GM21717 (cell line): ENCODE results near the gene PRR7.
"Not testable (repeated sequence)": the region's sequence is repeated elsewhere in the genome, so short reads cannot be mapped to it uniquely, and the experiment has no call there.

Experiments used
- ATAC-seq: cut with Tn5 transposase; IDR thresholded peaks from one replicate; pipeline ENCODE4 v1.9.1; 2021; ENCODE audit warnings: mild to moderate bottlenecking, moderate library complexity; ENCODE audit not compliant: unreplicated experiment

PRR7 gene

DNA sequence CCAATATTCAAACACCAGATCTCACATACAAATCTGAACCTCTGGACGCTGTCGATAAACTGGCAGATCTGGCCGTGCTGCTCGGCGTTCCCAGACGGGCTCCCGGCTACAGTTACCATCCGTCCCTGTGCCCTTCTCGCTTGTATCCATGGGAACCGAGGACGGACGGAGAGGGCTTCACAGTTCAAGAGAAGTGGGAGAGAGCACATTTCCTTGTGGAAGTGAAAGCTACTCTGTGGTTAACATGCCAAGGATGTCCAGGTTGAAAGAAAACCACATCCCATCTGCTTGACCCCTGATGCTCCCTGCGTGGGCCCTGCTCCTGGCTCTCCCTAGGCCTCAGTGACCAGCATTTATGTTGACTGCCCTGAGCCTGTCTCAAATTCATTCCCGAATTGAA, 33.2 kb downstream of the PRR7 start:
- ATAC-seq, result no peak

DNA sequence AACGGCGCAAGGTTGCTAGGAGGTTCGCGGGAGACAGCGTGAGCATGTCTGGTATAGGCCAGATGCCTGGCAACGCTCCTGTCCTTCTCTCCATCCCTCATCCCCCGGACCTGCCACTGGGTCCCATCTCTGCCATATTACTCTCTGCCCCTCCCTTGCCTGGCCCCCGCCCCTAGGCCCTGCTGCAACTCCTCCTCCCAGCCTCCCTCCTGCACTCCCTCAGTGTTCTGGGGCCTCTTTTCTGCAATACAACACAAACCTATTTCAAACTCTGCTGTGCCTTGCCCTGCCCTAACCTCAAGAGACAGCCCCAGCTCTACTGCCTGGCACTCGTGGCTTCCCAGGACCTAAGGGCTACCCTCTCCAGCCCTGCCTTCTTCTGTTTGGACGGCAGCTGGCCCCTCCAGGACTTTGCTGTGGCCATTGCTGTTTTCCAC, 35.8 kb downstream of the PRR7 start:
- ATAC-seq, result no peak

DNA sequence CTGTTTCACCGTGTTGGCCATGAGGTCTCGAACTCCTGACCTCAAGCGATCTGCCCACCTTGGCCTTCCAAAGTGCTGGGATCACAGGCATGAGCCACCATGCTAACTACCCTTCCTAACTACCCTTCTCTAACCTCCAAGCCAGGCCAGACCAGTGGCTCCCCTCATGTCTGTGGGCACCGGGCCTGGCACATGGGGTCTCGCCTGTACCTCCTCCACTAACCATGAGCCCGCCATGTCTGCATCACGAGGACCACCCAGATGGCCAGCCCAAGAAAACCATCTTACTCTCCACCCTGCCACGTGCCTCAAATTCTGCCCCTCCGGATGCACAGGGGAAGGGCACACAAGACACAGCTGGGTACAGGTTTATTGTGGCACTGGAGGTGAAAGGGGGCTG, 36.4 kb downstream of the PRR7 start:
- no peak for ATAC-seq

DNA sequence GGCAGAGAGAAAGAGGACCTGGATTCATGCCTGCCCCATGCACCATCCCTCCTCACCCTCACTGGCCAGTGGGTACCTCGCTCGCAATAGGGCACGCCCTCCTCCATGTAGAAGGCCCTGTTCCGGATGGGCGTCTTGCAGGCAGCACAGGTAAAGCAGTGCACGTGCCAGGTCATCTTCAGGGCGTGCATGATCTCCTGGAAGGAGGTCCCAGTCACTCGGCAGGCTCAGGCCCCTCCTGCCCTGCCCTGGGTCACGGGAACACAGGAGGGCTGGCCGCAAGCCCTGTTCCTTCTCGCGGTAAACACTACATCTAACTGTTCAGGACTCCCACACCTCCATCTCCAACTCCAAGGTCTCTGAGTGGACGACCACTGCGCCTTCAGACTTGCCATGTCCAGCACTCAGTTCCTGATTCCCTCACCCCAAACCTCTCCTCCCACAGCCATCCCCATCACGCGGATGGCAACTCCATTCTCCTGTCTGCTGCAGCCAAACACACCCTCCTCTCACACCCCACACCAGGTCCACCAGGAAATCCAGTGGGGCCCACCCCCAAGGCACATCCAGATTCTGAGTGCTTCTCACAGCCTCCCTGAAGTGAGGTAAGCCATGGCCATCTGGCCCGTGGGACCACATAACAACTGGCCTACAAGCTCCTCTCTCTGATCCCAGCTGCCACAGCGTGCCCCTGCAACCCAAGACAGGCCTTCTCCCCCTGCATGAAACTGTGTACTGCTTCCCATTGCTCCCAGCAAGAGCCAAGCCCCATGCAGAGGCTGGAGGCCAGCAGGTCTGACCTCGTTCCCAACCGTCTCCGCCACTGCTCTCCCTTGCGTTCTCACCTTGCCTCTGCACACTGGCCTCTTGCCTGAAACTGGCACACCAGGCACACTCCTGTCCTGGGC, 37.6 kb downstream of the PRR7 start:
- ATAC-seq, result no peak

DNA sequence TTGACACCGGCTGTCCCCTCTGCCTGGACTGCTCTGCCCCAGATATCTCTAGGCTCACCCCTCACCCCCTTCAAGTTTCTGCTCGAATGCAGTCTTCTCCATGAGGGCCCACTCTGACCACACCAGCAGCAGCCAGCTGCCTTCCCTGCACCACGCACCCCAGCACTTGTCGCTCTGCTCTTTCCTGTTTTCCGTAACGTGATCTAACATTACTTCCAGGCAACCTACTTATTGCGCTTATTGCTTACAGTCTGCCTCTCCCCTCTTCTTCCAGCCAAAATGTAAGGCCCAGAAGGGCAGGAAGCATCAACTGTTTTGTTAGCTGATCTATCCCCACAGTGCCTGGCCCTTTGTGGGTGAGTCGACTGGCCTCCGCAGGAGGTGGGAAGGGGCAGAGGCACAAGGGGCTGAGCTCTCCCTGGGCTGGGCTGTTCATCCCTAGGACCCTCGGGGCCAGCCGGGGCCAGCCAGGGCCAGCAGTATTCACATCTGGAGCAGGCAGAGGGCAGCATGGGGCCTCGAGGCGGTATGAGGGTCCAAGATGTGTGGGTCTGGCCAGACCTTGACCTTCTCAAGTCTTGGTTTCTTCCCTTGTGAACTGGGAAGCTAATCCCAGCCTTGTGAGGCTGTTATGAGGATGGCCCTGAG, 38.4 kb downstream of the PRR7 start:
- ATAC-seq, result no peak

DNA sequence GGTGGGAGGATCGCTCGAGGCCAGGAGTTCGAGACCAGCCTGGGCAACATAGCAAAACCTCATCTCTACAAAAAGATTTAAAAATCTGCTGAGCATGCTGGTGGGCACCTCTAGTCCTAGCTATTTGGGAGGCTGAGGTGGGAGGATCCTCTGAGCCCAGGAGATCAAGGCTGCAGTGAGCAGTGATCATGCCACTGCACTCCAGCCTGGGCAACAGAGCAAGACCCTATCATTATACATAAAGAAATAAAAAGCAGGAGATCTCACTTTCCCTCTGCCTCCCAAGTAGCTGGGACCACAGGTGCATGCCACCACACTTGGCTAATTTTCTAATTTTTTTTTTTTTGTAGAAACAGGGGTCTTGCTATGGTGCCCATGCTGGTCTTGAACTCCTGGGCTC, 39.1 kb downstream of the PRR7 start:
- not testable (repeated sequence) for ATAC-seq

DNA sequence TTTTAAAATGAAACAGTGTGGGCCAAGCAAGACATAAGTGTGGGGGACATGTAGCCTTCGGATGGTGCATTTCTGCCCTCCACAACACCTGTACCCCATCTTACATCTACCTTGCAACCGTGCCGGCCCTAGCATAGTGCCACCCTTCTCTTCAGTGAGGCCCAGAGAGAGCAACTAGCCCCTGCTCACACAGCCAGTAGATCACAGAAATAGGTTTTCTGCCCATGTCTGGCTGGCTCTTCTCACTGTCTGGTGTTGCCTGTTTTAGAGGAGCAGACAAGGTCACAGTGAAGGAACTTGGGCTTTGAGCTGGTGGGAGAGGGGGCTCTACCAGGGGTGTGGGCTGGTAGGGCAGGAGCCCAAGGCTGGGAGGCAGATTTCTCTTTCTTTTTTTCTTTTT, 39.6 kb downstream of the PRR7 start:
- no peak for ATAC-seq

DNA sequence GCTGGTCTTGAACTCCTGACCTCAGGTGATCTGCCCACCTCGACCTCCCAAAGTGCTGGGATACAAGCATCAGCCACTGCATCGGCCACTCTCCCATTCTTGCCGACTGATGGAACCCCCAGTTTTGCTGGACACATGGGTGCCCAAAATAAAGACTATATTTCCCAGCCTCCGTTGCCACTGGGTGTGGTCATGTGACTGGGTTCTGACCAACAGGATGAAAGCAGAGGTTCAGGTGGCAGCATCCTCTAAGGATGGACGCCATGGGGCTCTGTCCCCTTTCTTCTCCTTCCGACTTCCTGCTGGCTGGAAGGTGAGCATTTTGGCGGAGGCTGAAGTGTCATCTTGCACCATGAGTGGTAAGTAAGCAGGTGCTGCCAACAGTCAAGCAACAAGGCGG, 40.5 kb downstream of the PRR7 start:
- ATAC-seq, result no peak

GRCh38 chr5:177487975-177488374, 41.4 kb downstream of the PRR7 start:
- no peak for ATAC-seq

DNA sequence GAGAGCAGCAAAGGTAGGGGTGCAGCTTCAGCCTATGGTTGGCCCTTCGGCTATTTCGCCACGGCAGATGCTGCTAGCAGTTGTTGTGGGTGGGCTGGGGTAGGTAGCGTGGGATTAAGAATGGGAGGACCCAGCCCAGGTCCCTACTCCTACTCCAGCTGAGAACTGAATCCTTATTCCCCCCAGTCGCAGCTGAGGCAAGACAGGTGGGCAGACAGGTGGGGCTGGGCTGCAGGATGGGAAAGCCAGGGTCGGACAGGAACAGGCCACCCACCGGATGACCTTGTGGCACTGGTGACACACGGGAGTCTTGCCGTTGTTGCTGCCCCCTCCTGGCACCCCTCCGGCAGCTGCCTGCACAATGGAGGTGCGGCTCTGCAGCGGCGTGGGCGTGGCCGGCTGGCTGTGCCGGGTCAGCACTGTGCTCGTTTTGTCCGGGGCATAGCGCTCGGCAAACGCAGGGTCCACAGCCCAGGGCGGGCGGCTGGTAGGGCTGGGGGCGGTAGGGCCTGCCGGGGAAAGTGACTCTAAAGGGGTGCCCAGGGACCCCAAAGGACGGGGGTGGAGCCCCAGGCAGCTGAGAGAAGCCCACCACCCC, 42.6 kb downstream of the PRR7 start:
- no peak for ATAC-seq

- ATAC-seq, result no peak
These were observed 43.8 kb downstream of the PRR7 start for GRCh38 chr5:177490311-177490991.

DNA sequence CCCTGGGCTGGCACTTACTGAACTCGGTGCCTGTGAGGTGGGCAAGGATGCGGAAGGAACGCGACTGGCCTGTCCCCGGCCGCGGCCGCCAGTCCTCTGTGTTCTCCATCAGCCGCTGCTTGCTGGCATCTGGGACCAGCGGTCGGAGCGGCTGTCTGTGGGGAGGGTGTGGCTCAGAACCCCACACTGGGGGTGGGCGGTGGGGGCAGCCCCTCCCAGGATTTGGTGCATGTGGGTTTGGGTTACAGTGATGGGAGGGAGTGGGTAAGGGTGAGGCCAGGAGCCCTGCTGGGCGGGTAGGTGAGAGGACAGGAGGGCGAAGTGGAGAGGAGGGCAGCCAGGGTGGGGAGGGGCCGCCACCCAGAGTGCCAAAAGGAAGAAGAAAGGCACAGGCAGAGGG, 44.4 kb downstream of the PRR7 start:
- ATAC-seq, result no peak

GRCh38 chr5:177491429-177491945, 44.9 kb downstream of the PRR7 start:
- no peak for ATAC-seq

- no peak for ATAC-seq
These were observed 45.6 kb downstream of the PRR7 start for GRCh38 chr5:177491983-177492746.

- ATAC-seq, result no peak
These were observed 46.2 kb downstream of the PRR7 start for GRCh38 chr5:177492841-177493240.

DNA sequence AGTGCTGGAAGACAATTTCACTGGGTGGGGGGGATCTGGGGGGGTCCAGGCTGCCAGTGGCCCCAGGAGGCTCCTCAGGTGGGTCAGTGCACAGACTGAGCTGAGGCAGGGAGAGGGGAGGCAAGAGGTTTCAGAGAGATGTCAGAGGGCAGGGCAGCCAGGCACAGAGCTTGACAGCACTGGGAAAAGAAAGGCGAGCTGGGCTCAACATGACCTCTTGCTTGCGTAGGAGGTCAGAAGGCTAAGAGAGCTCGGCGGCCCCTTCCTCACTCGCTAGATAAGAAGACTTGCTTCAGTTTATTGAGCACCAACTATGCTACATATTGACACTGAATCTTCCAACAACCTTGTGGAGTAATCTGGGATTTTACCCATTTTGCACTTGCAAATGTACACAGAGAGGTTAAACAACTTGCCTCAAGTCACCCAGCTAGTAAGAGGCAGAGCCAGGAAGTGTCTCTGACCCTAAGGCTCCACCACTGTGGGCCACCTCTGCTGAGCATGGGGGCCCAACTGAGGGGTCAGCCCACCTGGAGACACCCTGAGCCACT, 47.3 kb downstream of the PRR7 start:
- no peak for ATAC-seq

DNA sequence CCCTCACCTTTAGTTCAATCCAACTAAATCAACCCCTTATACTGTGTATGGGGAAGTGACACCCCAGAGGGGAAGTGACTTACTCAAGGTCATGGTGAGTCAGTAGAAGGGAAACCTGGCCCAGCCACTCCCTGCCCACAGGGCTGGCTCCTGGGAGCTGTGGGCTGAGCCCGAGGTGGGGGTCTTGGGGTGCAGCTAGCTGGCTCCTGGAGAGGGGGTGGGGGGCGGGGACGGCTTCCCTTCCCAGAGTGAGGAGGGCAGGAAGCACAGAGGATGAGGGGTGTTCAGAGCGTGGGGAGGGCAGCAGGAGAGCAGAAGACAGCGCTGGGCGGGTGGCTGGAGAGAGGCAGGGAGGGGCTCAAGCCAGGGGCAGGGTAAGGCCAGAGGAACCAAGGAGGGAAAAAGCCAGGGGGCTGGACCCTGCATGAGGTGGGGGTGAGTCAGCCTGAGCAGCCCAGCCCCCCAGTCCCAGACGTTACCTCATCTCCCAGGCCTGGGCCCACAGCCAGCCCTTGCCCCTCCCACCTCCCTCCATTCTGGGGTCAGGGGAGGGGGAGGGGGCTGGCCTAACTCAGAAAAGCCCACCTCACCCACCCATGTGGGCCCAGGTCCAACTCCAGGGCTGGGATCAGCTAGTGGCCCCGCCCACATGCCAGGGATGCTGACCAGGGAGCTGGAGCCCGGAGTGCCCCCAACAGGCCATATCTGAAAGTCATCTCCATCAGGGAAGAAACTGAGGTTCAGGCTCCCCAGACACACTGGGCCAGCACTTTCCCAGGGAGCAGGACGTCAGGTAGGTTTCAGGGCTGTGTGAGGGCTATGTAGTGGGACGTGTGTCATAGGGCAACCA, 48.0 kb downstream of the PRR7 start:
- no peak for ATAC-seq

- ATAC-seq, result no peak
These were observed 48.8 kb downstream of the PRR7 start for GRCh38 chr5:177495243-177496060.
